NCI-H2107 treated with DMSO at 0.1 percent for 48 hours (cell line): ENCODE data around the gene EDC3.
"Not testable (repeated sequence)": the region's sequence is repeated elsewhere in the genome, so short reads cannot be mapped to it uniquely, and the experiment has no call there.

Source experiments
- DNase-seq: peaks from one replicate; lab custom pipeline; 2025; ENCODE audit not compliant: unreplicated experiment; lab: John Stamatoyannopoulos, UW

The EDC3 gene

DNA sequence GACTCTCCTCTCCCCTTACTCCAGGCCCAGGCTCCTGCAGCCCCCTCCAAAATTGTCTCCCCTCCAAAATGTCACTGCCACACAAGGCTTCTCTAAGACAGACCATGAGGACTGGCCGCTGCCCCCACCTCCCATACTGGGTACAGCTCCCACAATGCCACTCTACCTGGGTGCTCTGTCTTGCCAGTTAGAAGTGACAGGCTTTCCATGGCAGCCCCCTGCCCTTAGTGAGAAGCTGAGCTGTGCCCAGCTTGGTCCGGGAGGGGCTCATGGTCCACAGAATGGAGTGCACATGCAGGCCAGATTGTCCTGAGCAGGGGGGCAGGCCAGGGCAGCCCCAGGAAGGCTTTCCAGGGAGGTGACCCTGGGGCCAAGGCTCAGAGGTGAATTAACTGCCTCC lies 83.1 kb downstream of the EDC3 start:
- no peak for DNase-seq

DNA sequence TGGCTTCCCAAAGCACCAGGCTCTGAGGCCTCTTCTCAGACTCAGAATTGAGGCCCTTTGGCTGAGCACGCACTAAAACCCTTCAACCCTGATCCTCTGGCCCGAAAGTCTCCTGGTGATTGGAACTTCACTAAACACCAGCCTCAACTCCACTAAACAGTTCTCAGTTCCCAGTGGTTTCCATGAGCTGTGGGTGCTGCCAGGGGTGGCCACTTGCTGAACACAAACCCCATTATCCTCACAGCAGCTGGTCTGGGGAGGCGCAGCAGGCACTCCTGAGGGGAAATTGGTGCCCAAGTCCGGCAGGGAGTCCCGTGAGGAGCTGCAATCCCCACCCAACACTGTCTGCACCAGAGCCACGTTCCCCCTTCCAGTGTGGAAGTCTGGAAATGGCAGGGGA lies 84.0 kb downstream of the EDC3 start:
- DNase-seq, result no peak

- no peak for DNase-seq
Observed at GRCh38 chr15:74611341-74611740, 84.5 kb downstream of the EDC3 start.

DNA sequence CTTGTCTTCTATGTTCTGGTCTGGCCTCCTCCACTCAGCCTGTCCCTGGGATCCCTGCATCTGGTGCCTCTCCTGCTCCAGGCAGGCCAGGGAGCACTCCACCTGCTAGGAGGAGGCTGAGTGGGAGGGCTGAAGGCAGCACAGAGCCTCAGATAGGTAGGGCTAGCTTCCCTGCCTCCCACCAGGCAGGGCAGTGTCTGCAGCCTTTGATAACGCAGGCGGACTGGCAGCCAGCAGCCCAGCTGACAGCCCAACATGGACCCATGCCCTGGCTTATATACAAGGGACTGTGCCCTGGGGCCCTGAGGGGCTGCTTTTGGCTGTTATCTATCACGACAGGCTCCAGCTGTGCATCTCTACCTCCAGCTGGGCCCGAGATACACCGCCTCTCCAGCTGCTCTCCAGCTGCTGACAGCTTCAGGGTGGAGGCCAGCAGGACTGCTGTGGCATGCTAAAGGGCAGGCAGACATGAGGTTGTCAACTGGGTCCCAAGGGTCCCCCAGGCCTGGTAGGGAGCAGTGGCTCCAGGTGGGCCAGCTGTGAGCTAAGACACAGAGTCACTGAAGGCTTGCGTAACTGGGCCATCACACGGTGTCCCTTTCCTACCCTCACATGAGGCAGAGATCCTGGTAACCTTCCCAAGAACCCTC lies 85.4 kb downstream of the EDC3 start:
- DNase-seq, result no peak

DNA sequence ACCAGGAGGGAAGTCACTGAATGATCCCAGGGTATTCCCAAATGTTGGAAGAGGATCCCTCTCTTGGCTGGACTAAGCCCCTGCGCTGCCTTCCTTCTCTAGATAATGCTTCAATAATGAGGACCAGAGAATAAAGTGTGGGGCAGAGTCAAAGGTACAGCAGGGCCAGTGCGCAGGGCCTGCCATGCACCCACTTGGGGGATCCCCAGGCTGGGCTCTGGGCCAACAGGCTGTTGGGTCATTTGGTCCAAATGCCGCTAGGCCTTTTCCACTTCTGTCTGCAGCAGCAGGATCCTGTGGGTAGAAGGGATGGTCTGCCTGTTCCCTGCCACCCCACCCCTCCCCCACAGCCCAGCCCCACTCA lies 85.9 kb downstream of the EDC3 start:
- no peak for DNase-seq

GRCh38 chr15:74608786-74609185 lies 87.0 kb downstream of the EDC3 start:
- no peak for DNase-seq

DNA sequence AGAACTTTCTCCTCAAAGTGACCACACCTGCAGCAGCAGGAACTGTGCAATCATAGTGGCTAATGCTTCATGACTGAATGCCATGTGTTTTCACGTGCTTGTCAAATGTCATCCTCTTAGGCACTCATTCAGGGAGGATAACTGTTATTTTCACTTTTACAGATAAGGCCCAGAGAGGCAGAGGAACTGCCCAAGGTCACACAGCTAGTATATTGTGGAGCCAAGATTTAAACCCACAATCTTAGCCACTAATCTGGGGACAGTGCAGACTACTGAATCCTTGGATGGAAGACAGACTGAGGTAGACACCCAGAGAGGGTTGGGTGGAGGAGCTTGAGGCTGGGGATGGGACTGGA lies 90.1 kb downstream of the EDC3 start:
- DNase-seq, result no peak

- no peak for DNase-seq
Observed at GRCh38 chr15:74604983-74605794, 90.6 kb downstream of the EDC3 start.

- DNase-seq, result no peak
Observed at GRCh38 chr15:74603789-74604705, 91.8 kb downstream of the EDC3 start.

DNA sequence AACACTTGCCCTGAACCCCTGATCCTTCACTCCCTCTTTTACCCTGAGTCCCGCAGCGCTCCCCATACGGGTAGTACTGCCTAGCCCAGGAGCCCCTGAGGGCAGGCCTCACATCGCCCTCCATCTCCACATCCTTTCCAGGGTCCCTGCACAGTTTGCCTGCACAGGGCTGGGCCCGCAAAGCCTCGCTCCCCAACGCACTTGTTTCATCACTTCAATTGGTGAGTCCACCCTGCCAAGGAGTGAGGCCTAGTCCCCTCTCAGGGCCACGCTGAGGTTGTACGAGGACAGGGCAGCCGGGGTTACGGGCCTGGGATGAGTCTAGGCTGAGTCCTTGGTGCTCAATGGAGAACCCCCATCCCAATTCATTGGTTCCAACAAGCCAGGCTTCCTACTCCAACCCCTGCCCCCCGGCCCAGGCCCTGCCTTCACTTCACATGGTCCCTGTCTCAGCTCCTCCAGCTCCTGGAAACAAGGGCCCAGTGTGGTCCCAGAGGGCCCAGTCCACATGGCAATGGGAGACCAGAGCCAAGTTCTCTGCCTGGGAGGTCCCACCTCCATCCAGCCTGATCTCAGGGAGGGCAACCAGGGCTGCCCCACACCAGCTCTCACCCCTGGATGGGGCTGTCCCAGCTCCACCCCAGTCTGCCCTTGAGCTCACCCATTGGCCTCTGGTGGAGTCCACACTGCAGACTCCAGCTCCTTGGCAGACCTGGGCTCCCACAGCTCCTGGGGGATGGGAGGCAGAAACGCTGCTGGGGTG lies 92.6 kb downstream of the EDC3 start:
- no peak for DNase-seq

DNA sequence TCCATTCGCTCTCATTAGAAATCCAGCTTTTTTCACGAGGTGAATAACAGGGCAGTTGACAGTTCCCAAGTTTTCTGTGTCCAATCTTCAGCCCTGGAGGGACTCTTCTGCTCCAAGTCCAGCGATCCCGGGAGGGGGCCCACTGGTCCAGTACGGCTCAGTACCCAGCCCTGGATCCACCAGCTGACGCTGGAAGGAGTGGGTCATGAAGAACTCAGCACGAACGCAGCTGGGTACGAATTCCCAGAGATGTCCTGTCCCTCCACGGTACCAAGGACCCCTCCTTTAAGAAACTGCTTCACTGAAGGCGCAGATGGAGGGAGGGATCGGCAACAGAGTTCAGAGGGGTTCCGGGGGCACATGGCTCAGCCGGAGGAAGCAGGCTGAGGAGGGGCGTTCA lies 96.7 kb downstream of the EDC3 start:
- no peak for DNase-seq

- DNase-seq, result peak; percentile 36
Observed at GRCh38 chr15:74598126-74598842, 97.5 kb downstream of the EDC3 start.

- not testable (repeated sequence) for DNase-seq
Observed at GRCh38 chr15:74597146-74597705, 98.6 kb downstream of the EDC3 start.

DNA sequence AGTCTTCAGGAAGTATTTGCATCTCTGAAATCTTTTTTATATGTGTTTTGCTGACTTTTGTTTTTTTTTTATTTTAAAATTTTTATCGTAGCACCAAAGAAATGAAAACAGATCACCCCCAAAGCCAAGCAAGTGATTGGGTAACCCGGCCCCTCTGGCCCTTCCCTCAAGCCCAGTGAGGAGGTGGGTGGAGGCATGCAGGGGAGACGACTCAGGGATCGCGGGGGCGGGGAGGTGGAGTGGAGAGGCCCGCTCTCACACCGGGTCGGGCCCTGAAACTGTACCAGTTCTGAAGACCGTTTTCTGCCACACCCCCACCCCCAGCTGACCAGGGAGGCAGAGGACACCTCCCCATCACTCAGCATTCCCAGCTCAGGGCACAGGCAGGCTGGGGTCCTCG lies 99.1 kb downstream of the EDC3 start:
- DNase-seq, result not testable (repeated sequence)

GRCh38 chr15:74595271-74595670 lies 100.6 kb downstream of the EDC3 start:
- DNase-seq, result no peak

GRCh38 chr15:74594455-74594854 lies 101.4 kb downstream of the EDC3 start:
- DNase-seq, result no peak

DNA sequence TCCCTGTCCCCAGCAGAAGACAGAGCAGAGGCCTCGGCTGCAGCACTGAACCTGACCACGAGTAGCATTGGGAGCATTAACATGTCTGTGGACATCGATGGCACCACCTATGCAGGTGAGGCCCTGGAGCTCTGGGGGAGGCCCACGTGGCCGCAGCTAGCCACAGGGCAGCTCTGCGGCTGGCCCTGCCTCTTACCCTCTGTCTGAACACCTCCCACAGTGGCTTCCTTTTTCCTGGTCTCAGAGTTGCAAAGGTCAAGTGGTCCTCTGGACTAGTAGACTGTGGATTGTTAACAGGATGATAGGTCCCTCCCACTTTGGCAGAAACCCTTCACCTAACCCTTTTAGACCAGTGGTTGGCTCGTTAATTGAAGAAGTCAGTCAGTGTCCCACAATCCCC lies 102.7 kb downstream of the EDC3 start:
- DNase-seq, result no peak

DNA sequence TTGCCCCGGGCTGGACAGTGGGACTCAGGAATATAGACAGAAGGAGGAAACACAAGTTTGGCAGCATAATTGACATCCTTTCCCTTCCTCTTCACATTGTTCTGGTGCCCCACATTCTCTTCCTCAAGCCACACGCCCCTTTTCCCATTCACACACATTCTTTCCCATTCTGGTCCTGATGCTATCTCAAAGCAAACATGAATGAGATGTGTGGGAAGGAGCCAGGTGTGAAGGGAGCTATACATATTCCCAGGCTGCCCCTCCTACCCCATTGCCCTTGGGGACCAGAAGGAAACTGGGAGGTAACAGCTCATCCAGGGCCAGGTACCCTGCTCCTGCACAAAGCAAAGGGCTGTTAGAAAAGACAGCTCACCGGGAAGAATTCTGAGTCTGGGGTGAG lies 103.6 kb downstream of the EDC3 start:
- no peak for DNase-seq

- no peak for DNase-seq
Observed at GRCh38 chr15:74589826-74590225, 106.0 kb downstream of the EDC3 start.

- DNase-seq, result no peak
Observed at GRCh38 chr15:74585857-74586256, 110.0 kb downstream of the EDC3 start.
